Measurements from ENCODE around the gene PPP1R36. TPM values are rescaled to one million over a fixed set of nuclear protein-coding genes. Genes with fewer than 3 reads are reported as not detected.
"Not testable (repeated sequence)": the region's sequence is repeated elsewhere in the genome, so short reads cannot be mapped to it uniquely, and the experiment has no call there.

Gene PPP1R36
- total RNA-seq, 1 donor from 2014 or later: 0.70 TPM

- H3K27ac Mint-ChIP-seq: peak overlapping the region; percentile 10
- no peaks in the 10 kb centered on the region for H3K9me3 Mint-ChIP-seq
- TF ChIP-seq, protein P1, sequence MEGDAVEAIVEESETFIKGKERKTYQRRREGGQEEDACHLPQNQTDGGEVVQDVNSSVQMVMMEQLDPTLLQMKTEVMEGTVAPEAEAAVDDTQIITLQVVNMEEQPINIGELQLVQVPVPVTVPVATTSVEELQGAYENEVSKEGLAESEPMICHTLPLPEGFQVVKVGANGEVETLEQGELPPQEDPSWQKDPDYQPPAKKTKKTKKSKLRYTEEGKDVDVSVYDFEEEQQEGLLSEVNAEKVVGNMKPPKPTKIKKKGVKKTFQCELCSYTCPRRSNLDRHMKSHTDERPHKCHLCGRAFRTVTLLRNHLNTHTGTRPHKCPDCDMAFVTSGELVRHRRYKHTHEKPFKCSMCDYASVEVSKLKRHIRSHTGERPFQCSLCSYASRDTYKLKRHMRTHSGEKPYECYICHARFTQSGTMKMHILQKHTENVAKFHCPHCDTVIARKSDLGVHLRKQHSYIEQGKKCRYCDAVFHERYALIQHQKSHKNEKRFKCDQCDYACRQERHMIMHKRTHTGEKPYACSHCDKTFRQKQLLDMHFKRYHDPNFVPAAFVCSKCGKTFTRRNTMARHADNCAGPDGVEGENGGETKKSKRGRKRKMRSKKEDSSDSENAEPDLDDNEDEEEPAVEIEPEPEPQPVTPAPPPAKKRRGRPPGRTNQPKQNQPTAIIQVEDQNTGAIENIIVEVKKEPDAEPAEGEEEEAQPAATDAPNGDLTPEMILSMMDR (conservative IDR thresholded peaks at IDR 0.05): no peak
- H3K27me3 Mint-ChIP-seq: no peaks in the 10 kb centered on the region
- H3K4me1 Mint-ChIP-seq (ENCODE audit: unreplicated experiment): peaks cover 29% of the 10 kb centered on the region
- H3K4me3 Mint-ChIP-seq: no peak overlapping the region
- H3K36me3 Mint-ChIP-seq: no peaks in the 10 kb centered on the region
- no peak for DNase-seq (ENCODE audit: extremely low spot score, unreplicated experiment)
Observed at GRCh38 chr14:64612971-64613666, 63.4 kb downstream of the PPP1R36 start.

GRCh38 chr14:64614166-64614565, 64.4 kb downstream of the PPP1R36 start:
- TF ChIP-seq, protein P1 (conservative IDR thresholded peaks at IDR 0.05): no peak
- Mint-ChIP-seq H3K4me3 (peak overlapping the region; percentile 40), H3K27ac (peak overlapping the region; percentile 34), H3K4me1 (ENCODE audit: unreplicated experiment) (peaks cover 29% of the 10 kb centered on the region), H3K36me3 (no peaks in the 10 kb centered on the region), H3K27me3 (no peaks in the 10 kb centered on the region), H3K9me3 (no peaks in the 10 kb centered on the region)
- no peak for DNase-seq (ENCODE audit: extremely low spot score, unreplicated experiment)

DNA sequence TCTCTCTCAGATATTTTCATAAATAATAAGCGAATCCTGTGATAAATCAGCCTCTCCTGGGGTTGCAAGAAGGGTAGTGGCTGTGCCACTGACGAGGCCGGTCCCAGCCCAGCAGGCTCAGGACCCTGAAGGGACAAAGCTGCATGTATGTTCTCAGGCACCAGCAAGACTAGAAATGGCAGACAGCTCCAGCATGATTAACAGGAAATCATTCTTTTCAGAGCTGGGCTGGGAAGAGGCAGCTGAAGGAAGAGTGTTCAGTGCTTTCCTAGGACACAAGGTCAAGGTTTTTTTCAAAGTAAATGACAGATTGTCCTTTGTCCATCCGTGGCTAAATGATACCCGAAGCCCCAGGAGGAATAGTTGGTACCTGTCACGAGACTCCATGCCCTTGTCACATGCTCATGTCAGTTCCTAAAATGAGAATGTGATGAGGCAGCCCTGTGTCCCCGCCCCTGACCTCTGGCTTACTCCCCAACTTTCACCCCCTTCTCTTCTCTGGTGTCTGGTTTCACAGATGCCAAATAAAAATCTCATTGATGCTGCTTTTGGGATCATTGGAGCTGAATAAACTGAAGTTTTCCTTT, 65.1 kb downstream of the PPP1R36 start:
- H3K4me1 Mint-ChIP-seq (ENCODE audit: unreplicated experiment): peaks cover 29% of the 10 kb centered on the region
- no peaks in the 10 kb centered on the region for H3K36me3 Mint-ChIP-seq
- TF ChIP-seq, protein P1 (conservative IDR thresholded peaks at IDR 0.05): no peak
- peak overlapping the region; percentile 34 for H3K27ac Mint-ChIP-seq
- no peaks in the 10 kb centered on the region for H3K9me3 Mint-ChIP-seq
- peak overlapping the region; percentile 40 for H3K4me3 Mint-ChIP-seq
- DNase-seq (ENCODE audit: extremely low spot score, unreplicated experiment): no peak
- H3K27me3 Mint-ChIP-seq: no peaks in the 10 kb centered on the region

GRCh38 chr14:64617872-64618408, 68.2 kb downstream of the PPP1R36 start:
- H3K4me3 Mint-ChIP-seq; H3K9me3 Mint-ChIP-seq; H3K27me3 Mint-ChIP-seq; DNase-seq (ENCODE audit: extremely low spot score, unreplicated experiment); H3K36me3 Mint-ChIP-seq; H3K27ac Mint-ChIP-seq: not testable (repeated sequence)
- H3K4me1 Mint-ChIP-seq (ENCODE audit: unreplicated experiment): peaks cover 23% of the 10 kb centered on the region

DNA sequence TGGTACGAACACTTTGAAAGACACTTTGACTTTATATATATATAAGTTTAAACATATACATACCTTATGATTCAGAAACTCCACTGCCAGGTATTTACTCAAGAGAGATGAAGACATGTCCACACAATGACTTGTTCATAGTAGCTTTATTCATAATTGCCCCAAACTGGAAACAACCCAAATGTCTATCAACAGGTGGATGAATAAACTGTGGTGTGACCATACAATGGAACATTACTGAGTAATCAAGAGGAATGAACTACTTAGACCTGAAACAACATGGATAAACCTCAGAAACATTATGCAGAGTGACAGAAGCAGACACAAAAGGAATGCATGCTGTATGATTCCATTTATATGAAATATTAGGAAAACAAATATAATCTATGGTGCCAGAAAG, 71.1 kb downstream of the PPP1R36 start:
- TF ChIP-seq, protein P1 (conservative IDR thresholded peaks at IDR 0.05): no peak
- Mint-ChIP-seq H3K36me3 (no peaks in the 10 kb centered on the region), H3K4me1 (ENCODE audit: unreplicated experiment) (peaks cover 10% of the 10 kb centered on the region), H3K27me3 (no peaks in the 10 kb centered on the region), H3K27ac (no peak overlapping the region), H3K9me3 (no peaks in the 10 kb centered on the region), H3K4me3 (no peak overlapping the region)
- no peak for DNase-seq (ENCODE audit: extremely low spot score, unreplicated experiment)

- TF ChIP-seq, protein P1 (conservative IDR thresholded peaks at IDR 0.05): no peak
- Mint-ChIP-seq H3K9me3 (no peaks in the 10 kb centered on the region), H3K27me3 (no peaks in the 10 kb centered on the region), H3K27ac (no peak overlapping the region), H3K4me3 (no peak overlapping the region), H3K36me3 (no peaks in the 10 kb centered on the region), H3K4me1 (ENCODE audit: unreplicated experiment) (peaks cover 12% of the 10 kb centered on the region)
- DNase-seq (ENCODE audit: extremely low spot score, unreplicated experiment): no peak
Observed at GRCh38 chr14:64623554-64624165, 73.9 kb downstream of the PPP1R36 start.
